Measurements from ENCODE around the gene CD3G. TPM values are rescaled to one million over a fixed set of nuclear protein-coding genes. Genes with fewer than 3 reads are reported as not detected.

The CD3G gene
- total and polyA plus RNA-seq, 2 donors (not counting 1 experiment from before 2014, with no cell fraction given), result 0.34 to 0.76 TPM

DNA sequence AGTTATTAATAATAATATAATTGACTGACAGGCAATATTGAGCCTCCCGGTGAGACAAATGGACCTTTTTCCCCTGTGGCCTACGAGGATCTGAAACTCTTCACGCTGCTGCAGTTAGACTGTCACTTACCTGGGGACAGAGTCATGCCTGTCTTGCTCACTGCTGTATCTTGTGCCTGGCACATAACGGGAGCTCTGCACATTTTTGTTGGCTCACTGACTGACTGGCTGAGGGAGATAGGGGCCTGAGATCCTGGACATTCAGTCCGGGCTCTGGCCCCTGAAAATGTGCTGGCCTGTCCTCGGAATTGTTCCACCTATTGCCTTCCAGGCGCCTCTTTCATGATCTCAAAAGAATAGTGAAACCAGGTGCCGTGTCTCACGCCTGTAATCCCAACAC is 896 bp upstream of the CD3G start:
- H3K4me1 ChIP-seq (ENCODE audit: control insufficient read depth in 2 of 2, insufficient read depth in 2 of 2, low read length in 2 of 2), result peaks cover 8 to 9% of the 10 kb centered on the region in 2 donors
- ChIA-PET CTCF (no interaction called here), POLR2A (no interaction called here)
- no peak for TF ChIP-seq CTCF (IDR thresholded peaks at IDR 0.05)
- no peak for TF ChIP-seq EZH2 (IDR thresholded peaks at IDR 0.05; ENCODE audit: borderline replicate concordance, insufficient read depth, low read depth, low read length, poor library complexity, severe bottlenecking)
- no peak overlapping the region for H3K4me3 ChIP-seq (ENCODE audit: control extremely low read depth in 1 of 5, extremely low read depth in 1 of 5, insufficient read depth in 1 of 5, low read depth in 2 of 5, low read length in 4 of 5)
- Mint-ChIP-seq H3K27me3 (peaks cover 12% of the 10 kb centered on the region), H3K9me3 (ENCODE audit: insufficient read depth) (no peaks in the 10 kb centered on the region), H3K4me3 (no peak overlapping the region), H3K27ac (no peak overlapping the region), H3K4me1 (peaks cover 12% of the 10 kb centered on the region)
- ATAC-seq (ENCODE audit: low read depth) (no peak), DNase-seq (no peak)
- H4K20me1 ChIP-seq (ENCODE audit: control insufficient read depth, insufficient read depth, low read length, poor library complexity, severe bottlenecking), result no peaks in the 10 kb centered on the region
- WGBS (ENCODE audit: insufficient coverage), result 78% methylated on average over 9 of the region's 9 CpGs
- no peak overlapping the region for H2AFZ ChIP-seq (ENCODE audit: insufficient read depth, low read depth, low read length, poor library complexity, severe bottlenecking)
- no peak overlapping the region for H3K27ac ChIP-seq (ENCODE audit: low read length in 2 of 2)
- no peaks in the 10 kb centered on the region for H3K36me3 ChIP-seq (replicated peaks in 1 of 2; ENCODE audit: control extremely low read depth in 1 of 2, control insufficient read depth in 1 of 2, extremely low read depth in 1 of 2, insufficient read depth in 2 of 2, low read length in 1 of 2)
- intact Hi-C loops (cut with micrococcal nuclease), result no loop called here
- H3K9me3 ChIP-seq (ENCODE audit: control extremely low read depth in 1 of 3, control insufficient read depth in 2 of 3, insufficient read depth in 1 of 3, low read length in 2 of 3), result no peaks in the 10 kb centered on the region
- H3K27me3 ChIP-seq (replicated peaks in 1 of 4; ENCODE audit: control extremely low read depth in 1 of 4, control insufficient read depth in 3 of 4, insufficient read depth in 4 of 4, low read length in 3 of 4), result peaks cover 0 to 4% (median 0%) of the 10 kb centered on the region in 4 experiments
- H3K79me2 ChIP-seq (ENCODE audit: control insufficient read depth, insufficient read depth, low read length), result no peaks in the 10 kb centered on the region
- no peak overlapping the region for H3K4me2 ChIP-seq (replicated peaks; ENCODE audit: low read depth, low read length, poor library complexity, severe bottlenecking)
- H3K9ac ChIP-seq (ENCODE audit: low read length), result no peak overlapping the region

DNA sequence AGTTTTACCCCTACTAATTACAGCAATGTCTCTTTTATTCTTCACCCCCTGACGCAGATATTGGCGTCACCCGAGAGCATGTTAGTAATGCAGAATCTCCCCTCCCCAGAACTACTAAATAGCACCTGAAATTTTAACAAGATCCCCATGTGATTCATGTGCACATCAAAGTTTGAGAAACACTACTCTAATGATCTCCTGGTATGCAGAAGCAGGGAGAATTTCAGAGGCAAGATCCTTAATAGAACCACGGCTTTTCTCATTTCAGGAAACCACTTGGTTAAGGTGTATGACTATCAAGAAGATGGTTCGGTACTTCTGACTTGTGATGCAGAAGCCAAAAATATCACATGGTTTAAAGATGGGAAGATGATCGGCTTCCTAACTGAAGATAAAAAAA is 5.3 kb downstream of the CD3G start:
- Mint-ChIP-seq H3K27ac (no peak overlapping the region), H3K4me3 (no peak overlapping the region), H3K9me3 (ENCODE audit: insufficient read depth) (no peaks in the 10 kb centered on the region), H3K4me1 (no peaks in the 10 kb centered on the region), H3K27me3 (peaks cover 31% of the 10 kb centered on the region)
- intact Hi-C loops (cut with micrococcal nuclease), result no loop called here
- H3K79me2 ChIP-seq (ENCODE audit: control insufficient read depth, insufficient read depth, low read length), result no peaks in the 10 kb centered on the region
- no peak overlapping the region for H3K4me2 ChIP-seq (replicated peaks; ENCODE audit: low read depth, low read length, poor library complexity, severe bottlenecking)
- DNase-seq, result no peak
- H3K27me3 ChIP-seq (replicated peaks in 1 of 4; ENCODE audit: control extremely low read depth in 1 of 4, control insufficient read depth in 3 of 4, insufficient read depth in 4 of 4, low read length in 3 of 4), result peaks cover 0 to 4% (median 2%) of the 10 kb centered on the region in 4 experiments
- WGBS (ENCODE audit: insufficient coverage), result 68% methylated on average over 4 of the region's 6 CpGs
- no peak overlapping the region for H3K4me3 ChIP-seq (ENCODE audit: control extremely low read depth in 1 of 5, extremely low read depth in 1 of 5, insufficient read depth in 1 of 5, low read depth in 2 of 5, low read length in 4 of 5)
- H3K27ac ChIP-seq (ENCODE audit: low read length in 2 of 2), result no peak overlapping the region
- H4K20me1 ChIP-seq (ENCODE audit: control insufficient read depth, insufficient read depth, low read length, poor library complexity, severe bottlenecking), result no peaks in the 10 kb centered on the region
- no peak overlapping the region for H3K9ac ChIP-seq (ENCODE audit: low read length)
- H2AFZ ChIP-seq (ENCODE audit: insufficient read depth, low read depth, low read length, poor library complexity, severe bottlenecking), result no peak overlapping the region
- CTCF ChIA-PET, result interaction anchor here (0.6 to 6.8 kb wide), 3 partner anchors 12 to 151 kb away, joined by 3 to 92 read pairs (median 45); no protein-coding TSS in a partner anchor
- no peaks in the 10 kb centered on the region for H3K9me3 ChIP-seq (ENCODE audit: control extremely low read depth in 1 of 3, control insufficient read depth in 2 of 3, insufficient read depth in 1 of 3, low read length in 2 of 3)
- POLR2A ChIA-PET, result no interaction called here
- no peaks in the 10 kb centered on the region for H3K36me3 ChIP-seq (replicated peaks in 1 of 2; ENCODE audit: control extremely low read depth in 1 of 2, control insufficient read depth in 1 of 2, extremely low read depth in 1 of 2, insufficient read depth in 2 of 2, low read length in 1 of 2)
- no peak for ATAC-seq (ENCODE audit: low read depth)
- TF ChIP-seq CTCF (IDR thresholded peaks at IDR 0.05), result no peak
- TF ChIP-seq EZH2 (IDR thresholded peaks at IDR 0.05; ENCODE audit: borderline replicate concordance, insufficient read depth, low read depth, low read length, poor library complexity, severe bottlenecking), result no peak
- H3K4me1 ChIP-seq (ENCODE audit: control insufficient read depth in 2 of 2, insufficient read depth in 2 of 2, low read length in 2 of 2), result no peaks in the 10 kb centered on the region

All from B cell (primary cell).